GM21786 (cell line): ENCODE results near the gene IL17RB.

Experiments used
- ATAC-seq: cut with Tn5 transposase; IDR thresholded peaks from one replicate; pipeline ENCODE4 v1.9.1; 2021; ENCODE audit not compliant: unreplicated experiment

IL17RB gene

GRCh38 chr3:53828581-53828980 is 17.8 kb upstream of the IL17RB start:
- no peak for ATAC-seq

GRCh38 chr3:53829605-53830004 is 16.8 kb upstream of the IL17RB start:
- ATAC-seq = no peak

GRCh38 chr3:53830944-53831343 is 15.4 kb upstream of the IL17RB start:
- no peak for ATAC-seq

GRCh38 chr3:53833053-53833645 is 13.2 kb upstream of the IL17RB start:
- ATAC-seq = no peak

- ATAC-seq = no peak
Observed at GRCh38 chr3:53833700-53834099, 12.7 kb upstream of the IL17RB start.

- no peak for ATAC-seq
Observed at GRCh38 chr3:53834429-53835095, 11.8 kb upstream of the IL17RB start.

- no peak for ATAC-seq
Observed at GRCh38 chr3:53835257-53835656, 11.1 kb upstream of the IL17RB start.

- no peak for ATAC-seq
Observed at GRCh38 chr3:53836084-53836872, 10.1 kb upstream of the IL17RB start.

GRCh38 chr3:53837331-53837730 is 9.0 kb upstream of the IL17RB start:
- ATAC-seq = no peak

- no peak for ATAC-seq
Observed at GRCh38 chr3:53841296-53841695, 5.1 kb upstream of the IL17RB start.

GRCh38 chr3:53842436-53843194 is 3.8 kb upstream of the IL17RB start:
- no peak for ATAC-seq

- peak; percentile 59 for ATAC-seq
Observed at GRCh38 chr3:53843195-53844177, 2.9 kb upstream of the IL17RB start.

GRCh38 chr3:53844262-53845102 is 1.9 kb upstream of the IL17RB start:
- ATAC-seq = peak; percentile 3

GRCh38 chr3:53845103-53845880 is 1.1 kb upstream of the IL17RB start:
- no peak for ATAC-seq

- no peak for ATAC-seq
Observed at GRCh38 chr3:53845881-53846133, 561 bp upstream of the IL17RB start.

GRCh38 chr3:53846851-53847155 is 435 bp downstream of the IL17RB start:
- ATAC-seq = no peak

- no peak for ATAC-seq
Observed at GRCh38 chr3:53849916-53850315, 3.5 kb downstream of the IL17RB start.

- ATAC-seq = no peak
Observed at GRCh38 chr3:53850895-53851294, 4.5 kb downstream of the IL17RB start.

- peak; percentile 51 for ATAC-seq
Observed at GRCh38 chr3:53856964-53857363, 10.6 kb downstream of the IL17RB start.
